ENCODE measurements around the gene NUP210.

- TF ChIP-seq CTCF (IDR thresholded peaks at IDR 0.05) (no peak), POLR2A (IDR thresholded peaks at IDR 0.05) (no peak)
These were observed 12.2 kb downstream of the NUP210 start for GRCh38 chr3:13407926-13408325.
